ENCODE data around the gene DENND4C.

The DENND4C gene

DNA sequence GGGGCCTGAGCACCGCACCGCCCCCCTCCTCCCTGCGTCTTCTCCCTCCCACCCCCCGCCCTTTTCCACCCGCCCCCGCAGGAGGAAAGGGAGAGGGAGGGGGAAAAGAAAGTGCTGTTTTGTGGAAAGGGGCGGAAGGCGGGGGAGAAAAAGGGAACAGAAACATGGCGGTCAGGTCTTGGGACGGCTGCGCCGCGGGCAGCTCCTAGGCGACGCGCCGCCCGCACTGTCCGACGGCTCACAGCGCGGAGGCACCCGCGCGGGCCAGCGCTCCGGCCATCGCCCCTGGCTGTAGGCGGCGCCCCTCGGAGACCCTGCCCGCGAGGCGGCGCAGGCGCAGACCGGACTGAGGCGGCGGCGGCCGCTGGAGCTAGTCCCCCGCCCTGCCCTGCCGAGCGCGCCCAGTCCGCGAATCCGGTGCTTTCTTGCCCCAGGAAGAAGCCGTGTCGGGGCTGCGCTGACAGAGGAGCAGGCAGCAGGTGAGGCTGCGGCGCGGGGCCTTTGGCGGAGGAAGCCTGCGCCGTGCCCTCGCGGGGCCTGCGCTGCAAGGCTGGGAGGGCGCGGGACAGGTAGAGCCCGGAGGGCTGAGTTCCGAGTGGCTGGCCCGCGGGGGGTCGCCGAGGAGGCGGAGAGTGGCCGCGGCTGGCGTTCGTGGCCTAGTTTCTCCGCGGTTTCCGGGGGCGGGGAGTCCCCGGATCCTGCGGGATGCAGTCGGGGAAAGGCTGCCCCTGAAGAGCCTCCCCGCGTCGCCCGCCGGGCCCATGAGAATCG is at the start of gene DENND4C:
DENND4C (plus strand) TSS at position 339 of the 771 bp plus-strand sequence. CDS start 45,482 bp downstream, outside the sequence.
- H3K27ac ChIP-seq, result peak within 1 kb of the TSS; percentile 100
- TF ChIP-seq, protein P1, sequence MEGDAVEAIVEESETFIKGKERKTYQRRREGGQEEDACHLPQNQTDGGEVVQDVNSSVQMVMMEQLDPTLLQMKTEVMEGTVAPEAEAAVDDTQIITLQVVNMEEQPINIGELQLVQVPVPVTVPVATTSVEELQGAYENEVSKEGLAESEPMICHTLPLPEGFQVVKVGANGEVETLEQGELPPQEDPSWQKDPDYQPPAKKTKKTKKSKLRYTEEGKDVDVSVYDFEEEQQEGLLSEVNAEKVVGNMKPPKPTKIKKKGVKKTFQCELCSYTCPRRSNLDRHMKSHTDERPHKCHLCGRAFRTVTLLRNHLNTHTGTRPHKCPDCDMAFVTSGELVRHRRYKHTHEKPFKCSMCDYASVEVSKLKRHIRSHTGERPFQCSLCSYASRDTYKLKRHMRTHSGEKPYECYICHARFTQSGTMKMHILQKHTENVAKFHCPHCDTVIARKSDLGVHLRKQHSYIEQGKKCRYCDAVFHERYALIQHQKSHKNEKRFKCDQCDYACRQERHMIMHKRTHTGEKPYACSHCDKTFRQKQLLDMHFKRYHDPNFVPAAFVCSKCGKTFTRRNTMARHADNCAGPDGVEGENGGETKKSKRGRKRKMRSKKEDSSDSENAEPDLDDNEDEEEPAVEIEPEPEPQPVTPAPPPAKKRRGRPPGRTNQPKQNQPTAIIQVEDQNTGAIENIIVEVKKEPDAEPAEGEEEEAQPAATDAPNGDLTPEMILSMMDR (conservative IDR thresholded peaks at IDR 0.05), result peak; percentile 35; the same call in 1 of the 2 replicates

DNA sequence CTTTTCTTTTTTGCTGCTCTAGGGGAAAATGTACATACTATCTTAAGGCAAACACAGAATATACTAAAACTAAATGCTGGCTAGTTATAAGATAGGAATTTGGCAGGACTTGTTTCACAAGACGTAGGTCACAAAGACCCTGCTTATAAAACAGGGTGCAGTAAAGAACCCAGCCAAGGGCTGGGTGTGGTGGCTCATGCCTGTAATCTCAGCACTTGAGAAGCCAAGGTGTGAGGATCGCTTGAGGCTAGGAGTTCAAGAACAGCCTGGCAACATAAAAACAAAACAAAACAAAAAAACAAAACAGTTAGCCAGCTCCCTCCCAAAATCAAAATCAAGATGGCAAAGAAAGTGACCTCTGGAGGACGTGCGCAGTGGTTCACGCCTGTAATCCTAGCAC is 49.5 kb upstream of the DENND4C start:
- TF ChIP-seq, protein P1 (conservative IDR thresholded peaks at IDR 0.05), result no peak
- H3K27ac ChIP-seq, result peak overlapping the region; percentile 81; the same call in 1 of the 2 replicates

DNA sequence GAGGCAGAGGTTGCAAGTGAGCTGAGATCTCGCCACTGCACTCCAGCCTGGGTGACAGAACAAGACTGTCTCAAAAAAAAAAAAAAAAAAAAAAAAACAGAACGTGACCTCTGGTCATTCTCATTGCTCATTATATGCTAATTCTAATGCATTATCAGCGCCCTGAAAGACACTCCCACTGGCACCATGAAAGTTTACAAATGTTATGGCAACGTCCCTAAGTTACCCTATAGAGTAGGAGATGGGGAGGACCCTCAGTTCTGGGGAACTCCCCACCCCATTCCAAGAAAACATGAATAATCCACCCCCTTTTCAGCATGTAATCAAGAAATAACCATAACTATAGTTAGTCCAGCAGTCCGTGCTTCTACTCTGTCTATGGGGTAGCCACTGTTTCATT is 48.9 kb upstream of the DENND4C start:
- peak overlapping the region; percentile 81 for H3K27ac ChIP-seq
- TF ChIP-seq, protein P1 (conservative IDR thresholded peaks at IDR 0.05), result no peak

DNA sequence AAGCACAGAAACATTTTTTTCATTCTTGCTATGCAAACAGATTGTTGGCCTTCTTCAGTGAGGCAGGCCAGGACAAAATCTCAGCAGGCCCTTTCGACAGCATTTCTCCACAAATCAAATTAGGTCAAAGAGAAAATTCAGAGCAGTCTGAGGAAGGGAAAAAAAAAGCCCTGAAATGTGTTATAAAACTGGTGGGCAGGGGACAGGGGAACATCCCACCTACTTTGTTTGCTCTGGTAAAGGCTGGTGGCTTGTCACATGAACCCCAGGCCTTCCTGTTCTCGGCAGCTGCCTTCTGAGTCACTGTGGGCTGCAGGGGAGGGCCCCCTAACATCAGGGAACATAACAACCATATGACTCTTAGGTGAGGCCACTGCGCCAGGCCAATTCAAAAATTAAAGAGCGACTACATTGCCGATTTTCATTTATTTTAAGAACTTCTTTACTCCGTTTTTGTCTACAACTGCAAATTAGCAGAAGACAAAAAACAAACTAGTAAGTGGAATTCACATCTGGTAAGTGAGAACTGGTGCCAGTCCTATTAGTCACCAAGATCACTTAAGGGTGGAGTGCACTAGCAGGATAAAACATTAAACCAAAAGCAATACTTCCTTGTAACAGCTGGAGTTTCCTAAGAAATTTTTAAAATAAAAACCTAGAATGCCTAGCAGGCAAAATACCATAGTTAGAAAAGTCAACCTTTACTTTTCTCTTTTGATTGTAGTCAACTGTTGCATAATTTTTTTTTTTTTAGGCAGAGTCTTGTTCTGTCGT is 46.2 kb upstream of the DENND4C start:
- TF ChIP-seq, protein P1 (conservative IDR thresholded peaks at IDR 0.05), result no peak
- H3K27ac ChIP-seq, result peak overlapping the region; percentile 81

DNA sequence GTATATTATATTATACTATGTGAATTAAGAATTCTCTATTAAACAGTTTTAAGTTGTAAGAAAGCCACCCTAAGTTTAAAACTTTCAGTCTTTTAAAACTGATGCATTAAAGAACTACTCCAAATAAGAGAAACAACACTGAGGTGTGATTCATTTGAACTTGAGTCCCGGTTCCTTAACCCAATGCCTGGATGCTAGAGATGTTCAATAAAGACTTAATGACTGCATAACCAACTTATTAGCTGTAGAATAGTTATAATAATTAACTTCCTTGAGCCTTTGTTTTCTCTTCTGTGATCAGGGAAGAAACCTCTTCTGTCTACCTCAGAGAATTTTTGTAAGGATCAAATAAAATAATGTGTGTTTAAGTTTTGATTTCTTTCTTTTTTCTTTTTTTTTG is 45.3 kb upstream of the DENND4C start:
- no peak overlapping the region for H3K27ac ChIP-seq

DNA sequence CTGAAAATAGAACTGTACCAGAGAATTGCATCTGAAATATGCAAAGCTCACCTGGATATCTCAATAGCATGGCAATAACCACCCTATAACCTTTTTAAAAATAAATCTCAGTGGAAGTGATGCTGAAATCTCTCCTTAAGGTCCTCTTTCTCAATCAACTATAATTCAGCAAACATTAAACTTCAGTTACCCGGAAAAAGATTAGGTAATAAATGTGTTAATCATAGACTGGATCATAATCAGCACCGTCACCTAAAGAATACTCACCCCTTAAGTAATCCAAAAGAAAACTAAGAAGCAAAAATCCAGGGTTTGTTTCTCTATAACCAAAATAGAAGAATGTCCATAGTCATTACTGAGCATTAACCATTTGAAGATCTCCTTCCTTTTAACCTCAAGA is 44.3 kb upstream of the DENND4C start:
- no peak overlapping the region for H3K27ac ChIP-seq
- TF ChIP-seq, protein P1 (conservative IDR thresholded peaks at IDR 0.05), result no peak

More for the DNA sequence above, 45.3 kb upstream of the DENND4C start:
- TF ChIP-seq, protein P1 (conservative IDR thresholded peaks at IDR 0.05), result no peak

DNA sequence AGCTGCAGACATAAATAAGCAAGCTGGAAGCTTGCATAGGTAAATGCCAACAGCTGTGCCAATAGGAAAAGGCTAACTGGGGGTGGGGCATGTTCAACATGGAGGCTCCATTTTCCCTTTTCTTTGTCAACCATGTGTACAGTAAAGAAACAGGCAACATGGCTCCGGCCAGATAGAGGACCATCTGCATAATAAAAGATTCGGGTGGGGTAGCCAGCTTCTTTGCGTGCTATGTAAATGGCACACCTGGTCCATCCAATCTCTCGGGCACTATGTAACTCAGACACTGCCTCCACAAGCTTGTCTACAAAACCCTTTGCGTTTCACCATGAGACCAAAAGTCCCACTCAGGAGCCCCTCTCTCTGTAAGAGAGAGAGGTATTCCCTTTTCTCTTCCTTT is 41.7 kb upstream of the DENND4C start:
- TF ChIP-seq, protein P1 (conservative IDR thresholded peaks at IDR 0.05), result no peak
- no peak overlapping the region for H3K27ac ChIP-seq

All from VCaP (cell line).